Ishikawa (cell line): ENCODE data around the gene PSMF1.

Experiments used
- TAF1 ChIP-seq: IDR thresholded peaks from 2 replicates; pipeline ENCODE4 v1.6.1; 2012; ENCODE audit warnings: low read depth, mild to moderate bottlenecking
- TF ChIP-seq, protein P1 (sequence below): IDR thresholded peaks from 2 replicates; pipeline ENCODE4 v1.6.1; 2012
- TF ChIP-seq, protein P2 (sequence below): IDR thresholded peaks from 2 replicates; pipeline ENCODE4 v1.6.1; 2012

DNA sequence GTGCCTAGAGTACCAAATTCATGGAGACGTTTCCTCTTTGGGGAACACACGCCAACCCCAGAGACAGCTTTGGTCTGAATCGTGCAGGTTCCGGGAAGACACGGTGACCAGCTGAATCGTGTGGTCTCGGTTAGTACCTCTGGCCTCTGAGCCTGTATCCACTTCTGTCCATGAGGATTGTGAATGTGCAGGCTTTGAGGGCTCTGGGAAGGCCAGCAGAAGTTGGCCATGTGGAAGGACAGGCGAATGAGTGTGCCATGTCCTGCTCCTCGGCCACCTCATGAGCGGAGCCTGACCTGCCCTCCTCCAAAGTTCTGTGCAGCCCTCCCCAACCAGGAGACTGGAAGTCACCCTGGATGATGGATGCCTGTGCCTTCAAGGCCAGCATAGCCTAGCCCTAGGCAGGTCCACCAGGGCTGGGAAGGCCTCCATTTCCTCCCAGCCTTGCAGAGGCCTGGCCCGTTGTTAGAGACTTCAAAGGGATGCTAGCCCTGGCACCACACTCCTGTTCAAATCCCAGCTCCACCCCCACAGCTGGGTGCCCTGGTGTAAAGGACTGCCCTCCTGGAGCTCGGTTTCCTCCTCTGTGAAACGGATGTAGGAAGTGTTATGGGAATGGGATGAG is 68.1 kb downstream of the PSMF1 start:
- TF ChIP-seq, protein P1, sequence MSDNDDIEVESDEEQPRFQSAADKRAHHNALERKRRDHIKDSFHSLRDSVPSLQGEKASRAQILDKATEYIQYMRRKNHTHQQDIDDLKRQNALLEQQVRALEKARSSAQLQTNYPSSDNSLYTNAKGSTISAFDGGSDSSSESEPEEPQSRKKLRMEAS, result no peak
- TF ChIP-seq TAF1, result no peak
- TF ChIP-seq, protein P2, sequence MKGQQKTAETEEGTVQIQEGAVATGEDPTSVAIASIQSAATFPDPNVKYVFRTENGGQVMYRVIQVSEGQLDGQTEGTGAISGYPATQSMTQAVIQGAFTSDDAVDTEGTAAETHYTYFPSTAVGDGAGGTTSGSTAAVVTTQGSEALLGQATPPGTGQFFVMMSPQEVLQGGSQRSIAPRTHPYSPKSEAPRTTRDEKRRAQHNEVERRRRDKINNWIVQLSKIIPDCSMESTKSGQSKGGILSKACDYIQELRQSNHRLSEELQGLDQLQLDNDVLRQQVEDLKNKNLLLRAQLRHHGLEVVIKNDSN, result no peak
